IPS-15b (cell line): ENCODE data around the gene GPC6.

ENCODE experiments used
- H3K27me3 ChIP-seq: one replicate; pipeline ENCODE4 v1.6.1; 2013; ENCODE audit warnings: low read length; ENCODE audit not compliant: control insufficient read depth, insufficient read depth
- H3K36me3 ChIP-seq: one replicate; pipeline ENCODE4 v1.6.1; 2013; ENCODE audit warnings: low read length; ENCODE audit not compliant: control insufficient read depth, insufficient read depth
- H3K4me1 ChIP-seq: one replicate; pipeline ENCODE4 v1.6.1; 2013; ENCODE audit warnings: mild to moderate bottlenecking, low read length; ENCODE audit not compliant: control insufficient read depth, insufficient read depth
- H3K4me3 ChIP-seq: one replicate; pipeline ENCODE4 v1.5.1; 2013; ENCODE audit warnings: low read depth, low read length
- H3K9ac ChIP-seq: one replicate; pipeline ENCODE4 v1.6.1; 2013; ENCODE audit warnings: low read depth, mild to moderate bottlenecking, low read length
- H3K9me3 ChIP-seq: one replicate; pipeline ENCODE4 v1.6.1; 2013; ENCODE audit warnings: mild to moderate bottlenecking, low read length; ENCODE audit not compliant: control insufficient read depth, insufficient read depth

The GPC6 gene

GRCh38 chr13:94112227-94112626 is 885.6 kb downstream of the GPC6 start:
- Histone ChIP-seq H3K4me1 (no peaks in the 10 kb centered on the region), H3K9ac (no peak overlapping the region), H3K36me3 (no peaks in the 10 kb centered on the region), H3K4me3 (no peak overlapping the region), H3K27me3 (no peaks in the 10 kb centered on the region), H3K9me3 (no peaks in the 10 kb centered on the region)

DNA sequence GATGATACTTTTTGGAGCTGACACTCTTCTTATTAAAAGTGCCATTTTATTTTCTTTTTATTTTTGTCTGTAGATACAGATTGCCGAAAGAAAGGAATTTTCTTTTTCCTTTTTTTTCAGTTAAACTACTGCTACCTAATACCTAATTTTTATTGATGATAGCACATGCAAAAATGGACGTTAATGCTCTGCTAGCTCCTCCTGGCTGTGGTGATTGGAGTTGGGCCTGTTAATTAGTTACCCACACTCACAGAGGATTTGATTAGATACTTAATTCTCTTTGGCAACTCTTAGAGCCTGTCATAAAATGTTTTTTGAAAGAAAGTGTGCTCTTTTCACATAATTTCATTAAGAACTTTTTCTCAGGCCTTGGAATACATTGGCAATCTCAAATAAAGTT is 886.1 kb downstream of the GPC6 start:
- H3K4me1 ChIP-seq: no peaks in the 10 kb centered on the region
- no peaks in the 10 kb centered on the region for H3K9me3 ChIP-seq
- H3K4me3 ChIP-seq: no peak overlapping the region
- H3K36me3 ChIP-seq: no peaks in the 10 kb centered on the region
- H3K27me3 ChIP-seq: no peaks in the 10 kb centered on the region
- H3K9ac ChIP-seq: no peak overlapping the region

DNA sequence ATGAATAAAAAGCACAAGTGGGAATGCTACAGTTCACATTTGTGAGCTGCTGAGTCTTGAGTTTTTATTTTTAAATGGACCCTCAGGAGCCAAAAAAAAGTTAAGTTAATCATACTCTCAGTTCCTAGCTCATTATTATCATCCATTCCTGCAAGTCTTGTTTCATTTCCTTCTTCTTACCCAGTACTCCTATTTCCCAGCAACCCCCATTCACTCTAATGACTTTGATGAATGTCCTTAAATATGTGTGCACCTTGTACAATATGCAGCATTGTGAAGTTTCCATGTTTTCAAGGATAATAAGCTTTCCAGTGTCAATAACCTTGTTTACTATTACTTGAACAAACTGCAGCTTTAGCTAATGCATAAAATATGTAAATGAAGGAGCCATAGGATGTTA is 886.6 kb downstream of the GPC6 start:
- Histone ChIP-seq H3K4me3 (no peak overlapping the region), H3K4me1 (no peaks in the 10 kb centered on the region), H3K9me3 (no peaks in the 10 kb centered on the region), H3K9ac (no peak overlapping the region), H3K27me3 (no peaks in the 10 kb centered on the region), H3K36me3 (no peaks in the 10 kb centered on the region)

DNA sequence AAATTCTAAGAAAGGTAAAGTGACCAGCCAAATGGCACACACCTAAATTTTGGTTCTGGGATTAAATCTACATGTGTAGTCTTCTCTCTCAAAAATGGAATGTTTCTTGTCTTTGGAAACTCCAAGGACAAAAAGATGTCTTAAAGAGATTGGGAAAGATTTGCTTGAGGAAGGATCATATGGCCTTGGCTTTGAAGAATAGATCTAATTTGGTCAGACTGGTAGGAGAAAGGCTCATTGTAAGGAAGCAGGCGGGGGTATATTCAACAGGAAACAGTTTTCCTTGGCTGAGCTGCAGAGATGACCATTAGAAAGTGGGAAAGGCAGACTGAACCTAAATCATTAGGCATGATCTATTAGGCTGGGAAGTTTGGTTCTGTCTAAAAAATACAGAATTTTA is 887.6 kb downstream of the GPC6 start:
- H3K4me1 ChIP-seq: no peaks in the 10 kb centered on the region
- no peaks in the 10 kb centered on the region for H3K9me3 ChIP-seq
- no peaks in the 10 kb centered on the region for H3K27me3 ChIP-seq
- no peaks in the 10 kb centered on the region for H3K36me3 ChIP-seq
- no peak overlapping the region for H3K9ac ChIP-seq
- H3K4me3 ChIP-seq: no peak overlapping the region

DNA sequence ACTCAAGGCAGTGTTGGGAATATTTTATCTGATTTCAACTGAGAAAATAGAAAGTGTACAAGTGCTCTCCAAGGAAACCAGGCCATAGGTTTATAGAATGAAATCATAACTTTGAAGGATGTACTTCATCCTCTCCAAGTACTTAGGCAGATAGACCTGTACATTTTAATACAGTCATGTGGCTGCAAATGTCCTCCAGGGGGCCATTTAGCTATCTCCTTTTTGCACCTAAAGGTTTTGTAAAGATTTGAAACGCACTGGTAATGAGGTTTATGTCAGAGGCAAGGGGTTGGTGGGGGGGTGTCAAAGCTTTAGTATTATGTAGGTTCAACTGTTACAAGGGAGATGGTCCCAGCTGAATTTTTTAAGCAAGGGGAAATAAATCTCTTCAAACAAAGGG is 888.4 kb downstream of the GPC6 start:
- Histone ChIP-seq H3K4me3 (no peak overlapping the region), H3K4me1 (no peaks in the 10 kb centered on the region), H3K36me3 (no peaks in the 10 kb centered on the region), H3K27me3 (no peaks in the 10 kb centered on the region), H3K9ac (no peak overlapping the region), H3K9me3 (no peaks in the 10 kb centered on the region)

DNA sequence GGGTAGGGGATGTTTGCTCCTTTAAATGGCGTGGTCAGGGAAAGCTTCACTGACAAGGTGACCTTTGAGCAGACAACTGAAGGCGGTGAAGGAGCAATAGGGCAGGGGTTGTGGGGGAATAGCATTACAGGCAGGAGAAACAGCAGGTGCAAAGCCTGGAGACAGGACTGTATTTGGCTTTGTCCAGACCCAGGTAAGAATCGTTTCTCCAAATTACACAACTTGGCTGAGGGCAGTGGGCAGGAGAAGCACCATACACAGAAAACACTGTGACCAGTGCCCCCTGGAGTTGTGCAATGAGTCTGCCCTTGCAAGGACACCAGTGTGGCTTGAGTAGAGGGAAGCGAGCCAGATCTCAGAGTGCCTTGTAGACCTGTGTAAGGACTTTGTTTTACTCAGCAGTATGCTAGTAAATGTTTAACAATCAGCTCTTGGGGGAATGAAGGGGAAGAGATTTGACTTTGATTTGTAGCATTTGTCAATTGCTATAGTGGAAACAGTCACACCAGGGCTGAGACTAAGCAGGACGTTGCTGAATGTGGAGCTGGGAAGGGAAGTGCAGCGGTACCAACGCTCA is 892.8 kb downstream of the GPC6 start:
- Histone ChIP-seq H3K27me3 (no peaks in the 10 kb centered on the region), H3K9me3 (no peaks in the 10 kb centered on the region), H3K4me3 (no peak overlapping the region), H3K36me3 (no peaks in the 10 kb centered on the region), H3K4me1 (peaks cover 3% of the 10 kb centered on the region), H3K9ac (no peak overlapping the region)

DNA sequence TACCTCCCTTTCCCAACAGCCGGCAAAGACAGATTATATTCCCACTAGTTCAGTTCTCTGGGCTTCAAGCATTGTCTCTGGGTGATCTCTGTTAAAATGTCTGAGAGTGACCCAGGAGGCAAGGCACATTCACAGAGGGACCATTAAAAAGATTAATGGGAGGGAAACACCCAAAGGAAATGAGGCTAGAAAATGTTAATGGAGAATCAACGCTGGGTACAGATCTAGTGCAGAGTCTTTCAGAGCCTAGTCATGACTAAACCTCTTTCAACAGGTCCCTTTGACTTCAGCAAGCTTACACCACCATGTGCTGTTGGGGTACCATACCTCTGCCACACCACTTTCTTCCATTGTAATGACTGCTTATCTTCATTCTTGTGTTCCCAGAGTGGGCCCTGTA is 894.3 kb downstream of the GPC6 start:
- peaks cover 3% of the 10 kb centered on the region for H3K4me1 ChIP-seq
- H3K4me3 ChIP-seq: no peak overlapping the region
- no peak overlapping the region for H3K9ac ChIP-seq
- no peaks in the 10 kb centered on the region for H3K36me3 ChIP-seq
- no peaks in the 10 kb centered on the region for H3K9me3 ChIP-seq
- no peaks in the 10 kb centered on the region for H3K27me3 ChIP-seq

- H3K36me3 ChIP-seq: no peaks in the 10 kb centered on the region
- no peaks in the 10 kb centered on the region for H3K27me3 ChIP-seq
- H3K9ac ChIP-seq: no peak overlapping the region
Observed at GRCh38 chr13:94121686-94122085, 895.1 kb downstream of the GPC6 start.

GRCh38 chr13:94122300-94122915 is 895.8 kb downstream of the GPC6 start:
- Histone ChIP-seq H3K9ac (no peak overlapping the region), H3K36me3 (no peaks in the 10 kb centered on the region), H3K4me1 (peaks cover 3% of the 10 kb centered on the region), H3K4me3 (no peak overlapping the region), H3K9me3 (no peaks in the 10 kb centered on the region), H3K27me3 (no peaks in the 10 kb centered on the region)

More at GRCh38 chr13:94121686-94122085, 895.1 kb downstream of the GPC6 start:
- Histone ChIP-seq H3K4me1 (peaks cover 3% of the 10 kb centered on the region), H3K9me3 (no peaks in the 10 kb centered on the region), H3K4me3 (no peak overlapping the region)

DNA sequence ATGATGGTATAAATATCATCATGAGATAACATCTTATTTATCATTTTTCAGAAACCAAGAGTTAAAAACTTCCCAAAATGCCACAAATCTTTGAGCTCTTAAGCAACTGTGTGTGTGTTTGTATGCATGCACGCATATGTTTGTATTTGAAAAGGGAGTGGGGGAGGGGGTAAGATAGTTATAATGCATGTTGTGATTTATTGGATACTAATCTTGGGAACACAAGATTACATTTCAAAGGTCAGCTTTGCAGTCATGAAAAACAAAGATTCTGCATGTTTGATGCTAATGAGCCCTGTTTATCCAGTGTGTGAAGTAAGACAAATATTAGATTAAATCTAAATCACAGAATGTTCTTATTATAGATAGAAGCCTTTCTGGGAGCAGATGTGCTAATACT is 897.0 kb downstream of the GPC6 start:
- H3K4me3 ChIP-seq: no peak overlapping the region
- H3K9me3 ChIP-seq: no peaks in the 10 kb centered on the region
- H3K27me3 ChIP-seq: no peaks in the 10 kb centered on the region
- no peaks in the 10 kb centered on the region for H3K36me3 ChIP-seq
- peaks cover 3% of the 10 kb centered on the region for H3K4me1 ChIP-seq
- H3K9ac ChIP-seq: no peak overlapping the region

DNA sequence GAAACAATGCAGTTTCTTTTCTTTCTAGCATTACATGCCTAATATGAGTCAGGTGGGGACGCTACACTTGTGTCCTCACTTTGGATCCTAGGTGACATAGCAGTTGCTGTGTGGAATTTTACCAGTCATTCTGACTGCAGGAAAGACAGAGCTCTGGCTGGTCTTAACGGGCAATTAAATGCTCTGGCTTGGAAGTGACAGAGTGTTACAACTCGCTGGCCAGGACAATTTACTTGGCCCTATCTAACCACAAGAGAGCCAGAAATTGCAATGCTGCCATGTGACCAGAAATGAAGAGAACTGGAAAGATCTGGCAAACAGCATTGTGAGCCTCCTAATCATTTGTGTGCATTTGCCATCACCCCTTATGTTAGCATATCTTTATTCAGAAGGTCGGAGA is 901.8 kb downstream of the GPC6 start:
- peaks cover 2% of the 10 kb centered on the region for H3K4me1 ChIP-seq

DNA sequence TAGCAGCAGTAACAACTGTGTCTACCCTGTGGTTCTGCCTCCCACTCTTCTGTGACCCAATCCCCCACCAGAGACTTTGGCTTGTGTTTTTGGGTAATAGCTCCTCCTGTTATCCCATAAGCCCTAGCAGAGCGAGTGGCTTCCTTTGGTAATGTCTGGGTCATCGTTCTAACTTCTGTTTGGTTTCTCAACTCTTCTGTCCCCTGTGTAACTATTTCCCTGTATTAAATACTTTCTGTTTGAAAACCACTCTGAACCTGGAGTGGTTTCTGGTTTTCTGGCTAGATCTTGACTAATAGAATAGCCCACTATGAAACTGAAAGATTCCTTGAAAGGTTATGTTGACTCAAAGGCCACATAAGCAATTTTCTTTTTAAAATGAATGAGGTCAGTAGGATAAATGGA is 902.9 kb downstream of the GPC6 start:
- Histone ChIP-seq H3K36me3 (no peaks in the 10 kb centered on the region), H3K4me1 (no peaks in the 10 kb centered on the region), H3K9me3 (no peaks in the 10 kb centered on the region), H3K27me3 (no peaks in the 10 kb centered on the region), H3K9ac (no peak overlapping the region), H3K4me3 (no peak overlapping the region)

More for the DNA sequence above, 901.8 kb downstream of the GPC6 start:
- H3K9ac ChIP-seq: no peak overlapping the region
- H3K9me3 ChIP-seq: no peaks in the 10 kb centered on the region
- no peaks in the 10 kb centered on the region for H3K36me3 ChIP-seq
- no peak overlapping the region for H3K4me3 ChIP-seq
- H3K27me3 ChIP-seq: no peaks in the 10 kb centered on the region
